SK-N-SH (cell line): ENCODE data around the gene IL17RA. TPM values are rescaled to one million over a fixed set of nuclear protein-coding genes. Genes with fewer than 3 reads are reported as not detected.

Source experiments
- CTCF ChIA-PET: fragments of 300-600, 350-600 bp; formaldehyde crosslinking; extraction: SDS; loops from one replicate; lab custom pipeline; 2021; lab: Yijun Ruan, JAX
- POLR2A ChIA-PET: fragments of 350-600 bp; sonication (Branson Sonifier 250); formaldehyde crosslinking; extraction: SDS; loops from one replicate; lab custom pipeline; 2020; ENCODE audit warnings: antibody characterized with exemption, inconsistent platforms; lab: Yijun Ruan, JAX
- DNase-seq: peaks from one replicate; pipeline ENCODE4 v3.0.0; 2012
- H2AFZ ChIP-seq: fragments of 200-600 bp; sonication (generic); 2 replicates; pipeline ENCODE4 v1.8.1; 2016; ENCODE audit warnings: antibody characterized with exemption, mild to moderate bottlenecking, low read depth
- H3F3A ChIP-seq: fragments of 200-600 bp; sonication (generic); replicated peaks from 2 replicates; pipeline ENCODE3; 2016; ENCODE audit warnings: antibody characterized with exemption, mild to moderate bottlenecking; ENCODE audit not compliant: insufficient read depth
- H3K27ac ChIP-seq, 2 experiments: fragments of 200-500 bp in 1 of 2; fragments of 200-600 bp in 1 of 2; sonication (Bioruptor generic) in 1 of 2; sonication (generic), shearing (Covaris generic) in 1 of 2; 2 replicates each; pipeline versions ENCODE4 v1.5.1 to v1.6.1; 2014 to 2016; ENCODE audit warnings: low read depth in 2 of 2, inconsistent platforms in 1 of 2, low read length in 1 of 2, mild to moderate bottlenecking in 1 of 2, mixed read lengths in 1 of 2
- H3K27me3 ChIP-seq: fragments of 200-600 bp; sonication (generic), shearing (Covaris generic); 2 replicates; pipeline ENCODE4 v1.6.1; 2016; ENCODE audit warnings: mixed run types; ENCODE audit not compliant: insufficient read depth
- H3K36me3 ChIP-seq, 2 experiments: fragments of 200-500 bp in 1 of 2; fragments of 200-600 bp in 1 of 2; sonication (Bioruptor generic) in 1 of 2; sonication (generic) in 1 of 2; replicated peaks in 1 of 2; 2 replicates each; pipeline versions ENCODE3 to v1.5.1; 2014 to 2016; ENCODE audit warnings: low read length in 1 of 2, mild to moderate bottlenecking in 1 of 2; ENCODE audit not compliant: insufficient read depth in 2 of 2, control insufficient read depth in 1 of 2
- H3K4me1 ChIP-seq, 2 experiments: fragments of 200-500 bp in 1 of 2; fragments of 200-600 bp in 1 of 2; sonication (Bioruptor generic) in 1 of 2; sonication (generic), shearing (Covaris generic) in 1 of 2; 2 replicates each; pipeline versions ENCODE4 v1.5.1 to v1.6.1; 2014 to 2016; ENCODE audit warnings: low read depth in 1 of 2, low read length in 1 of 2, mixed run types in 1 of 2; ENCODE audit not compliant: insufficient read depth in 2 of 2, control insufficient read depth in 1 of 2
- H3K4me2 ChIP-seq: fragments of 200-600 bp; sonication (generic), shearing (Covaris generic); 2 replicates; pipeline ENCODE4 v1.6.1; 2017; ENCODE audit warnings: mixed run types
- H3K4me3 ChIP-seq, 2 experiments: fragments of 200-500 bp in 1 of 2; fragments of 200-600 bp in 1 of 2; sonication (Bioruptor generic) in 1 of 2; sonication (generic), shearing (Covaris generic) in 1 of 2; 2 replicates each; pipeline versions ENCODE4 v1.5.1 to v1.8.1; 2014 to 2016; ENCODE audit warnings: low read depth in 2 of 2, inconsistent platforms in 1 of 2, low read length in 1 of 2, mild to moderate bottlenecking in 1 of 2, mixed read lengths in 1 of 2, moderate library complexity in 1 of 2
- H3K79me2 ChIP-seq: fragments of 200-600 bp; sonication (generic); 2 replicates; pipeline ENCODE4 v1.8.1; 2017; ENCODE audit warnings: mild to moderate bottlenecking; ENCODE audit not compliant: insufficient read depth
- H3K9ac ChIP-seq: fragments of 200-600 bp; sonication (generic); 2 replicates; pipeline ENCODE4 v1.6.1; 2017; ENCODE audit warnings: mixed run types
- H3K9me2 ChIP-seq: fragments of 200-600 bp; sonication (generic); 2 replicates; pipeline ENCODE4 v1.6.1; 2017; ENCODE audit warnings: mixed run types
- H3K9me3 ChIP-seq: fragments of 200-600 bp; sonication (generic); 2 replicates; pipeline ENCODE4 v1.6.1; 2017; ENCODE audit warnings: mixed run types, mild to moderate bottlenecking, moderate library complexity
- H4K20me1 ChIP-seq: fragments of 200-600 bp; sonication (generic); 2 replicates; pipeline ENCODE4 v1.6.1; 2017; ENCODE audit warnings: mild to moderate bottlenecking, mixed run types; ENCODE audit not compliant: insufficient read depth
- CHD2 ChIP-seq: fragments of 150-350 bp; IDR thresholded peaks from 2 replicates; pipeline ENCODE4 v1.6.1; 2018; ENCODE audit warnings: low read length; ENCODE audit not compliant: partially characterized antibody
- ELF1 ChIP-seq: IDR thresholded peaks from 2 replicates; pipeline ENCODE4 v1.4.0; 2012
- EP300 ChIP-seq, 2 experiments: IDR thresholded peaks; 2 replicates each; pipeline versions ENCODE4 v1.4.0 to v1.6.1; 2012; ENCODE audit warnings: borderline replicate concordance in 1 of 2, low read depth in 1 of 2, low read length in 1 of 2
- GABPA ChIP-seq: IDR thresholded peaks from 2 replicates; pipeline ENCODE4 v1.4.0; 2012; ENCODE audit warnings: low read depth, mild to moderate bottlenecking
- GATA2 ChIP-seq: sonication (generic); formaldehyde crosslinking; IDR thresholded peaks from 2 replicates; pipeline ENCODE4 v1.5.0; 2020; ENCODE audit warnings: mild to moderate bottlenecking, missing genetic modification reagents
- MEF2A ChIP-seq: IDR thresholded peaks from 2 replicates; pipeline ENCODE4 v1.4.0; 2012; ENCODE audit warnings: low read depth, borderline replicate concordance
- MXI1 ChIP-seq: IDR thresholded peaks from 2 replicates; pipeline ENCODE4 v1.6.1; 2012; ENCODE audit warnings: mild to moderate bottlenecking, low read depth, low read length, improper control_type of control experiment
- NRF1 ChIP-seq: IDR thresholded peaks from 2 replicates; pipeline ENCODE4 v1.6.1; 2012; ENCODE audit warnings: low read depth, mild to moderate bottlenecking, low read length
- RCOR1 ChIP-seq: fragments of 150-350 bp; IDR thresholded peaks from 2 replicates; pipeline ENCODE4 v1.6.1; 2017; ENCODE audit warnings: antibody characterized with exemption, low read length
- RFX5 ChIP-seq: IDR thresholded peaks from 2 replicates; pipeline ENCODE4 v1.6.1; 2012; ENCODE audit warnings: mild to moderate bottlenecking, improper control_type of control experiment, low read length
- SIN3A ChIP-seq: IDR thresholded peaks from 2 replicates; pipeline ENCODE4 v1.6.1; 2012; ENCODE audit warnings: low read depth, mild to moderate bottlenecking, low read length, moderate library complexity, borderline replicate concordance
- SMC3 ChIP-seq: IDR thresholded peaks from 2 replicates; pipeline ENCODE4 v1.6.1; 2012; ENCODE audit warnings: low read depth, low read length, improper control_type of control experiment
- WGBS: methylation state at CpG from one replicate; pipeline ENCODE4 v1.1.6; 2017; ENCODE audit warnings: low lambda C conversion rate; 5-methylcytosine and 5-hydroxymethylcytosine counted together
- polyA plus RNA-seq, 3 experiments: library from polyadenylated mRNA; depleted of rRNA; stranded (reverse); fragments of >200 nt; gene quantifications; 2 replicates each; pipeline ENCODE4 v1.2.3, GENCODE V29; 2012
- TF ChIP-seq, protein P1 (sequence below): IDR thresholded peaks from 2 replicates; pipeline ENCODE4 v1.4.0; 2012; ENCODE audit warnings: low read depth
- TF ChIP-seq, protein P2 (sequence below): IDR thresholded peaks from 2 replicates; pipeline ENCODE4 v1.4.0; 2012; ENCODE audit warnings: low read depth, borderline replicate concordance
- TF ChIP-seq, protein P3 (sequence below): fragments of 200-600 bp; sonication (generic); IDR thresholded peaks from 2 replicates; pipeline ENCODE4 v1.6.1; 2017; ENCODE audit warnings: antibody characterized with exemption, mild to moderate bottlenecking, moderate library complexity

IL17RA gene
- polyA plus RNA-seq, 1 of the 3 experiments (the other 2 are of a cell fraction): 4.5 TPM

DNA sequence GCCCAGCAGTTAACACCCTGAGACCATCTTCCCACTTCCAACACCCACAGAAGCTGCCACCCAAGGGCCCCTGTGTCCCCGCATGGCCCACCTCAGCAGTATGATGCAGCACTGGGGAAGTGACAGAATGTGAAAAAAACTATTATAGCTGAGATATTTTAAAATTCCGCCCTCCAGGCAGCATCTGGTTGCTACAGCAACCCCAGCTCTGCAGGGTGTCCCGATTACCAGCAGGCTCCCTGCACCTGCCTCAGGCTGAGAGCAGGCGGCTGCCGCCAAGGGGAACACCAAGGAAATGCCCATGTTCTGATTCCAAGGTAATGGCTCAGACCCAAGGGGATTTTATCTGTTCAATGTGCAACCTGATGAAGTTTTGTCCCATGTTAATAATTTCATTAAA is 46.9 kb downstream of the IL17RA start:
- TF ChIP-seq NRF1 (no peak), RFX5 (no peak), SIN3A (no peak), MXI1 (no peak), MEF2A (no peak), SMC3 (no peak)
- TF ChIP-seq, protein P1, sequence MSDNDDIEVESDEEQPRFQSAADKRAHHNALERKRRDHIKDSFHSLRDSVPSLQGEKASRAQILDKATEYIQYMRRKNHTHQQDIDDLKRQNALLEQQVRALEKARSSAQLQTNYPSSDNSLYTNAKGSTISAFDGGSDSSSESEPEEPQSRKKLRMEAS: no peak
- TF ChIP-seq, protein P2, sequence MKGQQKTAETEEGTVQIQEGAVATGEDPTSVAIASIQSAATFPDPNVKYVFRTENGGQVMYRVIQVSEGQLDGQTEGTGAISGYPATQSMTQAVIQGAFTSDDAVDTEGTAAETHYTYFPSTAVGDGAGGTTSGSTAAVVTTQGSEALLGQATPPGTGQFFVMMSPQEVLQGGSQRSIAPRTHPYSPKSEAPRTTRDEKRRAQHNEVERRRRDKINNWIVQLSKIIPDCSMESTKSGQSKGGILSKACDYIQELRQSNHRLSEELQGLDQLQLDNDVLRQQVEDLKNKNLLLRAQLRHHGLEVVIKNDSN: no peak
- Histone ChIP-seq H3K27ac (no peak overlapping the region), H4K20me1 (no peaks in the 10 kb centered on the region), H3K79me2 (no peaks in the 10 kb centered on the region), H3F3A (no peaks in the 10 kb centered on the region), H3K9ac (no peak overlapping the region), H3K9me3 (no peaks in the 10 kb centered on the region), H3K4me3 (no peak overlapping the region), H3K36me3 (no peaks in the 10 kb centered on the region), H3K27me3 (no peaks in the 10 kb centered on the region), H3K9me2 (no peaks in the 10 kb centered on the region), H3K4me2 (no peak overlapping the region), H2AFZ (no peak overlapping the region), H3K4me1 (no peaks in the 10 kb centered on the region; a peak in 1 of 4 replicates)
- no peak for DNase-seq
- 44% methylated on average over 4 of the region's 5 CpGs for WGBS
- CTCF ChIA-PET: interaction anchor here (0.9 to 3.8 kb wide), 3 partner anchors 12 to 370 kb away, joined by 3 to 15 read pairs (median 3); no protein-coding TSS in a partner anchor
- POLR2A ChIA-PET: no interaction called here

DNA sequence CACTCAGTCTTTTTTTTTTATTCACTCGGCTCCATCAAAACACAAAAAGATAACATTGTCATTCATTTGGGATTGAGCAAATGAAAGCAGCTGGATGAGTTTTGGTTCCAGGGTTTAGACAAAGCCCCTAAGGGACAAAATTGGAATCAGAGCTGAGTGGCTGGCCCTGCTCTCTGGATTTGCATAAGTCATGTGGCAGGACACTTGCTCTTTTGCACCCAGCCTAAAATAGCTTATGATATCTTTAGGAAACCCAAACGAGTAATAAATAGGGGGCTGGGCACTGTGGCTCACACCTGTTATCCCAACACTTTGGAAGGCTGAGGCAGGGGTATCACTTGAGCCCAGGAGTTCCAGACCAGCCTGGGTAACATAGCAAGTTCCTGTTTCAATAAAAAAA is 47.3 kb downstream of the IL17RA start:
- no peak overlapping the region for H3K9ac ChIP-seq
- POLR2A ChIA-PET: no interaction called here

More for the DNA sequence above, 47.3 kb downstream of the IL17RA start:
- WGBS: 53% methylated on average over 2 of the region's 2 CpGs
- Histone ChIP-seq H3K27me3 (no peaks in the 10 kb centered on the region), H2AFZ (no peak overlapping the region), H3K4me1 (no peaks in the 10 kb centered on the region; a peak in 1 of 4 replicates), H3K36me3 (peaks cover 0 to 3% of the 10 kb centered on the region in 2 experiments), H3K79me2 (no peaks in the 10 kb centered on the region), H3K9me3 (no peaks in the 10 kb centered on the region), H3K4me3 (no peak overlapping the region), H3K9me2 (no peaks in the 10 kb centered on the region), H3K27ac (no peak overlapping the region), H3K4me2 (no peak overlapping the region), H3F3A (no peaks in the 10 kb centered on the region), H4K20me1 (no peaks in the 10 kb centered on the region)
- no peak for DNase-seq
- CTCF ChIA-PET: interaction anchor here (0.9 to 3.8 kb wide), 3 partner anchors 13 to 370 kb away, joined by 3 to 15 read pairs (median 3); no protein-coding TSS in a partner anchor
- TF ChIP-seq CHD2 (no peak), GABPA (no peak), GATA2 (no peak), RFX5 (no peak), MXI1 (no peak), ELF1 (no peak), EP300 (IDR thresholded peaks at IDR 0.05; ENCODE audit: borderline replicate concordance in 1 of 2, low read depth in 1 of 2, low read length in 1 of 2) (no peak), RCOR1 (no peak), SMC3 (no peak)
- TF ChIP-seq, protein P3, sequence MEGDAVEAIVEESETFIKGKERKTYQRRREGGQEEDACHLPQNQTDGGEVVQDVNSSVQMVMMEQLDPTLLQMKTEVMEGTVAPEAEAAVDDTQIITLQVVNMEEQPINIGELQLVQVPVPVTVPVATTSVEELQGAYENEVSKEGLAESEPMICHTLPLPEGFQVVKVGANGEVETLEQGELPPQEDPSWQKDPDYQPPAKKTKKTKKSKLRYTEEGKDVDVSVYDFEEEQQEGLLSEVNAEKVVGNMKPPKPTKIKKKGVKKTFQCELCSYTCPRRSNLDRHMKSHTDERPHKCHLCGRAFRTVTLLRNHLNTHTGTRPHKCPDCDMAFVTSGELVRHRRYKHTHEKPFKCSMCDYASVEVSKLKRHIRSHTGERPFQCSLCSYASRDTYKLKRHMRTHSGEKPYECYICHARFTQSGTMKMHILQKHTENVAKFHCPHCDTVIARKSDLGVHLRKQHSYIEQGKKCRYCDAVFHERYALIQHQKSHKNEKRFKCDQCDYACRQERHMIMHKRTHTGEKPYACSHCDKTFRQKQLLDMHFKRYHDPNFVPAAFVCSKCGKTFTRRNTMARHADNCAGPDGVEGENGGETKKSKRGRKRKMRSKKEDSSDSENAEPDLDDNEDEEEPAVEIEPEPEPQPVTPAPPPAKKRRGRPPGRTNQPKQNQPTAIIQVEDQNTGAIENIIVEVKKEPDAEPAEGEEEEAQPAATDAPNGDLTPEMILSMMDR: no peak
- TF ChIP-seq, protein P1: no peak
